Right atrium auricular region (tissue), 2 donors: ENCODE results near the gene C2CD2L. TPM values are rescaled to one million over a fixed set of nuclear protein-coding genes. Genes with fewer than 3 reads are reported as not detected.
"Not testable (repeated sequence)": the region's sequence is repeated elsewhere in the genome, so short reads cannot be mapped to it uniquely, and the experiment has no call there.

Experiments used
- DNase-seq: peaks from one replicate; pipeline ENCODE4 v3.0.0-alpha.2; 2019; ENCODE audit warnings: low spot score
- H3K27ac ChIP-seq, 2 donors: fragments of 200-600 bp; sonication (generic); 1 replicate in 1 of 2; 2 replicates in 1 of 2; pipeline ENCODE4 v1.5.1; 2016 to 2019
- H3K27me3 ChIP-seq, 2 donors: fragments of 200-600 bp; sonication (generic); one replicate each; pipeline versions ENCODE4 v1.5.1 to v1.6.0; 2017 to 2019
- H3K36me3 ChIP-seq: fragments of 200-600 bp; sonication (generic); one replicate; pipeline ENCODE4 v1.5.1; 2016
- H3K4me1 ChIP-seq, 2 donors: fragments of 200-600 bp; sonication (generic); one replicate each; pipeline versions ENCODE4 v1.5.1 to v1.6.0; 2017 to 2019
- H3K4me3 ChIP-seq, 2 donors: fragments of 200-600 bp; sonication (generic); 1 replicate in 1 of 2; 2 replicates in 1 of 2; pipeline ENCODE4 v1.5.1; 2017 to 2019; ENCODE audit warnings: mild to moderate bottlenecking in 1 of 2, moderate library complexity in 1 of 2
- H3K9me3 ChIP-seq, 2 donors: fragments of 200-600 bp; sonication (generic); one replicate each; pipeline ENCODE4 v1.5.1; 2019
- CTCF ChIP-seq, 2 donors: fragments of 200-600 bp; sonication (generic); IDR thresholded peaks; one replicate each; pipeline ENCODE4 v1.5.1; 2019; ENCODE audit warnings: antibody characterized with exemption in 2 of 2
- total RNA-seq, 2 donors: library from RNA; depleted of rRNA; stranded (reverse); fragments of >200 nt; gene quantifications; one replicate each; pipeline ENCODE4 v1.1.0, GENCODE V29; 2016

Gene C2CD2L
- total RNA-seq, 2 donors from 2014 or later, result 10.0 to 14.2 TPM

GRCh38 chr11:119126675-119127268, 19.6 kb downstream of the C2CD2L start:
- DNase-seq, result no peak
- peaks cover 36% of the 10 kb centered on the region for H3K36me3 ChIP-seq
- TF ChIP-seq CTCF (IDR thresholded peaks at IDR 0.05), result no peak
- peaks cover 0 to 20% of the 10 kb centered on the region in 2 donors for H3K4me1 ChIP-seq
- H3K27me3 ChIP-seq, result no peaks in the 10 kb centered on the region
- H3K9me3 ChIP-seq, result no peaks in the 10 kb centered on the region
- no peak overlapping the region for H3K27ac ChIP-seq
- no peak overlapping the region for H3K4me3 ChIP-seq

GRCh38 chr11:119130662-119131061, 23.5 kb downstream of the C2CD2L start:
- no peak overlapping the region for H3K4me3 ChIP-seq
- no peak for DNase-seq
- no peak overlapping the region for H3K27ac ChIP-seq
- H3K27me3 ChIP-seq, result no peaks in the 10 kb centered on the region
- H3K9me3 ChIP-seq, result no peaks in the 10 kb centered on the region
- TF ChIP-seq CTCF (IDR thresholded peaks at IDR 0.05), result no peak
- peaks cover 0 to 10% of the 10 kb centered on the region in 2 donors for H3K4me1 ChIP-seq
- H3K36me3 ChIP-seq, result peaks cover 59% of the 10 kb centered on the region

GRCh38 chr11:119134389-119134978, 27.3 kb downstream of the C2CD2L start:
- Histone ChIP-seq H3K27me3 (no peaks in the 10 kb centered on the region), H3K36me3 (peaks cover 53% of the 10 kb centered on the region), H3K4me1 (no peaks in the 10 kb centered on the region), H3K4me3 (no peak overlapping the region), H3K9me3 (no peaks in the 10 kb centered on the region), H3K27ac (no peak overlapping the region)
- TF ChIP-seq CTCF (IDR thresholded peaks at IDR 0.05), result peak in 1 of 2 donors; percentile 48
- DNase-seq, result no peak

- not testable (repeated sequence) for H3K9me3 ChIP-seq, H3K27ac ChIP-seq, H3K4me1 ChIP-seq, DNase-seq, H3K36me3 ChIP-seq, H3K27me3 ChIP-seq, H3K4me3 ChIP-seq
These were observed 32.1 kb downstream of the C2CD2L start for GRCh38 chr11:119139276-119139675.

GRCh38 chr11:119144825-119145486, 37.8 kb downstream of the C2CD2L start:
- Histone ChIP-seq H3K9me3 (no peaks in the 10 kb centered on the region), H3K27me3 (no peaks in the 10 kb centered on the region), H3K4me1 (peaks cover 0 to 21% of the 10 kb centered on the region in 2 donors)

More at GRCh38 chr11:119144825-119145486, 37.8 kb downstream of the C2CD2L start:
- H3K27ac ChIP-seq, result no peak overlapping the region
- H3K36me3 ChIP-seq, result no peaks in the 10 kb centered on the region
- TF ChIP-seq CTCF (IDR thresholded peaks at IDR 0.05), result peak; percentile 57 to 77
- H3K4me3 ChIP-seq, result no peak overlapping the region
- no peak for DNase-seq
